Memory B cell (primary cell): Measurements from ENCODE around the gene PPP1R12B.
"Not testable (repeated sequence)": the region's sequence is repeated elsewhere in the genome, so short reads cannot be mapped to it uniquely, and the experiment has no call there.

ENCODE experiments used
- ATAC-seq: fragments of 150-1000 bp; cut with Tn5 transposase; 2 replicates; pipeline ENCODE4 v1.10.0; 2021; ENCODE audit warnings: low read depth, mild to moderate bottlenecking, moderate library complexity
- DNase-seq, 2 donors: peaks; one replicate each; pipeline ENCODE4 v3.0.0; 2022; ENCODE audit warnings: low spot score in 2 of 2
- H3K27ac Mint-ChIP-seq: one replicate; pipeline ENCODE4 v1.8.0; 2022; ENCODE audit warnings: mild to moderate bottlenecking, moderate library complexity, mixed read lengths
- H3K27me3 Mint-ChIP-seq: one replicate; pipeline ENCODE4 v1.8.0; 2022; ENCODE audit warnings: mixed read lengths
- H3K36me3 Mint-ChIP-seq: one replicate; pipeline ENCODE4 v1.8.0; 2022; ENCODE audit warnings: mild to moderate bottlenecking, mixed read lengths
- H3K4me1 Mint-ChIP-seq: one replicate; pipeline ENCODE4 v1.8.0; 2022; ENCODE audit warnings: mixed read lengths
- H3K4me3 Mint-ChIP-seq: one replicate; pipeline ENCODE4 v1.8.0; 2022; ENCODE audit warnings: mild to moderate bottlenecking, moderate library complexity, mixed read lengths
- H3K9me3 Mint-ChIP-seq: one replicate; pipeline ENCODE4 v1.8.0; 2022; ENCODE audit warnings: mixed read lengths

PPP1R12B gene

DNA sequence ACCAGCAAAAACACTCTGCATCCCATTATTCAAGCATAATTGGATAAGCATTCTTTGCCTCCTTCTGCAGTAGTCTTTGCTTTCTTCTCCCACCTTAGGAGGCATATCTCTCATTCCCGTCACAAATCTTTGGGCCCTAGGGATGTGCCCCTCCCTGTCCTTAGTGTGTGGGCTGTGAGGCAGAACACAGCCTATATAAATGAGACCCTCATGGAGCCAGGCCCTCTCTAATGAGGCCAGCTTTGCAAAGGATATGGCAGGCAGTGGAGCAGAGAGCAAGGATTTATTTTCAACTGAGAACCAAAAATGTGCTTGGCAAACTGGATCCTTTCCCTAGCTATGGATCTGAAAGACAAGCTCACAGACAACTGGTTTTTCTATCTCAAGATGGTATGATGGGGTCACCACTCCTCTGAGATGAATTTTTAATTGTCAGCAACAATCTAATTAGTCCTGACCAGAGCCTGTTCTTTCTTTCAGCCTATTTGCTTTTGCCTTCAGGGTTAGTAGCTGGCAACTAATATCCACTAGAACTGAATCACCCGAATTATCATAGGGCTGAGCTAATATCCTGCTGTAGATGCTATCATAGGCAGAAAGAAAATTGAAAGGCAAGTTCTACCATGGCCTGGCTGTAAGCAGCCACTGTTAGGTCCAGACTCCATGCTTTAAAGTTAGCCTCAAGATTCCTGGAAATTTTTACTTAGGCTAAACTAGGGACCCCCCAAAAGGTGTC is 227.6 kb downstream of the PPP1R12B start:
- no peaks in the 10 kb centered on the region for H3K27me3 Mint-ChIP-seq
- no peaks in the 10 kb centered on the region for H3K9me3 Mint-ChIP-seq
- H3K4me3 Mint-ChIP-seq, result no peak overlapping the region
- no peak overlapping the region for H3K27ac Mint-ChIP-seq
- no peak for ATAC-seq
- no peaks in the 10 kb centered on the region for H3K4me1 Mint-ChIP-seq
- peaks cover 25% of the 10 kb centered on the region for H3K36me3 Mint-ChIP-seq
- no peak for DNase-seq

GRCh38 chr1:202576816-202577215 is 228.3 kb downstream of the PPP1R12B start:
- ATAC-seq, result no peak
- Mint-ChIP-seq H3K27ac (no peak overlapping the region), H3K4me3 (no peak overlapping the region)

DNA sequence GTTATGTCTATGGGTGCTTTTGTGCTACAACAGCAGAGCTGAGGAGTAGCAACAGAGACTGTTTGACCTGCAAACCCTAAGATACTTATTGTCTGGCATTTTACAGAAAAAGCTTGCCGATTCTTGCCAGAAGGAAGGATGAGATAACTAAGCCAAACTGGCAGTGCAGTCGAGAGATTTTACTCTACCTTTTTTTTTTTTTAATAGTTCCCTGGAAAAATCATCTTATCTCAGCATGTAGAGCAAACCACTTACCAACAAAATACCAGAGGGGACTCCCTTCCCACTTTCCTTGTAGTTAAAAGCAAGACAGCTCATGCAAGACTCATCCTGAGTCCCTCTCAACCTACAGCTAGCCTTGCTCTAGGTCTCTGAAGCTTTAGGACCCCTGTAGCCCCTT is 228.9 kb downstream of the PPP1R12B start:
- no peaks in the 10 kb centered on the region for H3K9me3 Mint-ChIP-seq
- ATAC-seq (no peak), DNase-seq (no peak)
- no peak overlapping the region for H3K27ac Mint-ChIP-seq
- H3K4me1 Mint-ChIP-seq, result no peaks in the 10 kb centered on the region
- peaks cover 30% of the 10 kb centered on the region for H3K36me3 Mint-ChIP-seq
- no peaks in the 10 kb centered on the region for H3K27me3 Mint-ChIP-seq
- no peak overlapping the region for H3K4me3 Mint-ChIP-seq

More at GRCh38 chr1:202576816-202577215, 228.3 kb downstream of the PPP1R12B start:
- Mint-ChIP-seq H3K27me3 (no peaks in the 10 kb centered on the region), H3K4me1 (no peaks in the 10 kb centered on the region), H3K36me3 (peaks cover 26% of the 10 kb centered on the region), H3K9me3 (no peaks in the 10 kb centered on the region)
- no peak for DNase-seq

DNA sequence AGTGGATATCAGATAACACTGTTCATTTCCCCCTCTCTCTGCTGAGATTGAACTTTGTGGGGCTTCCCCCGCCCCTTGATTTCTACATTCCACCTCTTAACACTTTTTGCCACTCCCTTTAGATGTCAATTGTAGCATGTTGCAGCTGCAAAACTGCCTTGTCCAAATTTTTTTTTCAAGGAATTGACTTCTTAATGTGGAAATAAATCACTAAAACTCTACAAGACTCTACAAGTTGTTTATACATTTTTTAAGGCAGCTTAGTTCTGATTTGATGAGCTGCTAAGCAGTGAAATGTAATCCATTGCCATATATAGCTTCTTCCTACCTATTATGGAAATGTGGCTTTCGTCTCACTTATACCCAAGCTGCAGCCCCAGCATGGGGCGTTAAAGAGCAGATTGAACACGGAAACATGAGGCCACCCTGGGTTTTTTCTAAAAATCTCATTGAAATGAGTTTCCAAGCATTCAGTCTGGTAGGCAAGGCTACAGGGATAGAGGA is 229.6 kb downstream of the PPP1R12B start:
- H3K4me1 Mint-ChIP-seq, result no peaks in the 10 kb centered on the region
- H3K27ac Mint-ChIP-seq, result no peak overlapping the region
- H3K9me3 Mint-ChIP-seq, result no peaks in the 10 kb centered on the region
- DNase-seq (no peak), ATAC-seq (no peak)
- peaks cover 26% of the 10 kb centered on the region for H3K36me3 Mint-ChIP-seq
- H3K27me3 Mint-ChIP-seq, result no peaks in the 10 kb centered on the region
- H3K4me3 Mint-ChIP-seq, result no peak overlapping the region

DNA sequence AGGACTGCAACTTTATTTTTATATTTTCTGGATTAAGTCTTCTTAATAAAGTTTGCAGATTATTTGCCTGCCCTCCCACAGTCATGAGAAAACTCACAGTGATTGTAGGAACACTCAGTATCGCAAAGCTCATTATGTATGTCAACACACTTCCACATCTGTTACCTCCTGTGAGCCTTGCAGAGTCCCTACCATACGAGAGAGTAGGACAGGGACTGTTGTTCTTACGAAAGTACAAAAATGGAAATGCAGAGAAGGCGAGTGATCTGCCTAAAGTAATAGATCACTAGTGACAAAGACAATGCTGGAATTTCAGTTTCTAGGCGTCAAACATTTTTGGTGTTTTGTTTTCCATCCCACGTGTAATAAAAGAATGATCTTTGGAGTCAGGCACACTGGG is 230.1 kb downstream of the PPP1R12B start:
- Mint-ChIP-seq H3K4me1 (no peaks in the 10 kb centered on the region), H3K9me3 (no peaks in the 10 kb centered on the region), H3K36me3 (peaks cover 23% of the 10 kb centered on the region), H3K27me3 (no peaks in the 10 kb centered on the region), H3K27ac (no peak overlapping the region), H3K4me3 (no peak overlapping the region)
- no peak for ATAC-seq
- DNase-seq, result no peak

DNA sequence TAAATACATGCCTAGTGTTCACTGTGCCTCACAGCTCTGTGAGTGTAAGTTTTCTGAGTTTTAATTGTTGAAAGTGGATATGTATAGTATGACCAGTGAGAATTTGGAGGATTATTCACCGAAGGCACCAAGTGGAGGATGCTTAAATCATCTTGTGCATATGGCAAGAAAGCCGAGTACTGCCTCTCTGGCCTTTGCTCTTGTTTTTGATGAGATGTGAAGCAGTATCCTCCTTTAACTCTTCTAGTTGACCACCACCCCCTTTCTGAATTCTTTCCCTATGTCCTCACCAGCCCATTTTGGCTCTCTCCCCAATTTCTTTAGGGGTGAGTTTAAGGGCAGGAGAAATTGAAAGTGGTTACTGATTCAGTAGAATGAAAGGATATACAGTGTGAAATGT is 231.3 kb downstream of the PPP1R12B start:
- Mint-ChIP-seq H3K4me1 (no peaks in the 10 kb centered on the region), H3K4me3 (no peak overlapping the region), H3K27ac (no peak overlapping the region), H3K27me3 (no peaks in the 10 kb centered on the region), H3K36me3 (peaks cover 20% of the 10 kb centered on the region), H3K9me3 (no peaks in the 10 kb centered on the region)
- ATAC-seq (no peak), DNase-seq (no peak)

- ATAC-seq, result no peak
- DNase-seq, result no peak
- Mint-ChIP-seq H3K4me3 (no peak overlapping the region), H3K27ac (no peak overlapping the region), H3K9me3 (no peaks in the 10 kb centered on the region), H3K27me3 (no peaks in the 10 kb centered on the region), H3K4me1 (no peaks in the 10 kb centered on the region), H3K36me3 (peaks cover 16% of the 10 kb centered on the region)
Measured at GRCh38 chr1:202580619-202581018, 232.1 kb downstream of the PPP1R12B start.

- not testable (repeated sequence) for DNase-seq, H3K4me1 Mint-ChIP-seq, ATAC-seq, H3K27ac Mint-ChIP-seq, H3K9me3 Mint-ChIP-seq, H3K27me3 Mint-ChIP-seq, H3K4me3 Mint-ChIP-seq
- H3K36me3 Mint-ChIP-seq, result peaks cover 16% of the 10 kb centered on the region
Measured at GRCh38 chr1:202582350-202582749, 233.9 kb downstream of the PPP1R12B start.

- no peak for ATAC-seq
- H3K27me3 Mint-ChIP-seq, result no peaks in the 10 kb centered on the region
- no peak overlapping the region for H3K27ac Mint-ChIP-seq
- no peaks in the 10 kb centered on the region for H3K9me3 Mint-ChIP-seq
- no peak for DNase-seq
- H3K36me3 Mint-ChIP-seq, result peaks cover 15% of the 10 kb centered on the region
- no peak overlapping the region for H3K4me3 Mint-ChIP-seq
- H3K4me1 Mint-ChIP-seq, result peaks cover 8% of the 10 kb centered on the region
Measured at GRCh38 chr1:202584707-202585589, 236.4 kb downstream of the PPP1R12B start.

GRCh38 chr1:202585590-202585933 is 237.1 kb downstream of the PPP1R12B start:
- Mint-ChIP-seq H3K36me3 (peaks cover 10% of the 10 kb centered on the region), H3K27ac (no peak overlapping the region), H3K4me1 (peaks cover 8% of the 10 kb centered on the region), H3K9me3 (no peaks in the 10 kb centered on the region), H3K4me3 (no peak overlapping the region), H3K27me3 (no peaks in the 10 kb centered on the region)
- no peak for DNase-seq
- no peak for ATAC-seq

DNA sequence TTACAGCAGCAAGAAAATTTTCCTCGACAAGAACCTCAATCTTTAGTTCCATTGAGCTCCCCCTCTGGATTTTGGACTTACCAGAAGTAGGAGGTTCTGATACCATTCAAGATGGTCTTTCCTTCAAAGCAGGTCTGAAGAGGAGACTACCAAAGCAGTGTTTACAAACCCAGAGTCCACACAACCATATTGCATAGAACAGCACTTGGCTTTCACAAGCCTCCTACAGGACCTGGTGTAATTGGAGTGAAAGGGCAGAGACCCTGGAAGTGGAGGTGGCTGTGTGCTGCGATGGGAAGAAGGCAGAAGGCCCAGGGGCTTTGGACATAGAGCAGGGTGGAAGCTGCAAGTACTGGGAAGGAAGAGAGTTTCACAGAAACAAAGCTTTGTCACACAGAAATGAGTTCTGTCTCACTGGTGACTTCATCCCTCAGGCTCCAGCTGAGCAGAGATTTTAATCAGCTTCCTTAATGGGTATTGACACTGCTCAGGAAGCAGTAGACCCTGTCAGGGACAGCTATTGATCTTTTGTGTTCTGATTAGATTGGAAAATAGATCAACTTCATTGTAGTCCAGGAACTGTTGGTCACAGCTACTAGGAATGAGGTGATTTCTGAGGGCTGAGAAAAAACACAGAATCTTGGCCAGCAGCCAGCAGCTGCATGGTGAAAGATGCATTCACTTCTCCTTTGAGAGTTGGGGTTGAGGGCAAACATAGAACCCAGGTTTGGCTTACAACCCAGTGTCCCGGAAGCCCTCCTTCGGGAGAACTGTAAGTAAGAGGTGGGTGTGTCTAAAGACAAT is 237.7 kb downstream of the PPP1R12B start:
- peaks cover 8% of the 10 kb centered on the region for H3K4me1 Mint-ChIP-seq
- ATAC-seq (peak; percentile 72), DNase-seq (peak in 1 of 2 donors; percentile 21)
- peaks cover 4% of the 10 kb centered on the region for H3K36me3 Mint-ChIP-seq
- H3K9me3 Mint-ChIP-seq, result no peaks in the 10 kb centered on the region
- H3K4me3 Mint-ChIP-seq, result no peak overlapping the region
- H3K27me3 Mint-ChIP-seq, result no peaks in the 10 kb centered on the region
- H3K27ac Mint-ChIP-seq, result no peak overlapping the region

DNA sequence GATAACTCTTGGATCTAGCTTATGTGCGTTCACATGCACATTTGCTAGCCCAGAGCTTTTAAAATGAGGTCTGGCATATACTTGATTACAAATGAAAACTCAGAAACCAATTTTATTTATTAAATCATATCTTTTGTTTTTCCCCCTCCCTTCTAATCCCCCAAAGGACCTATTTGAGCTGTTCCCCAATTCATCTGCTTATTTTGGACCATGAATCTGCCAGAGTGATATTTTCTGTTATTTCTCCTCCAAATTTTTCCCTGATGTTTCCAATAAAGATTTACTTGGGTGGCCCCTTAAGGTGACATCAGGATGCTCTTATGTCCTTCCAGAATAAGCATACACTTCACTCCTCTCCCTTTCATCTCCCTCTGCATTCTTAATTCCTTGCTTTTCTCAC is 238.4 kb downstream of the PPP1R12B start:
- Mint-ChIP-seq H3K9me3 (no peaks in the 10 kb centered on the region), H3K4me1 (peaks cover 8% of the 10 kb centered on the region), H3K36me3 (peaks cover 7% of the 10 kb centered on the region), H3K4me3 (no peak overlapping the region), H3K27ac (no peak overlapping the region), H3K27me3 (no peaks in the 10 kb centered on the region)
- ATAC-seq (no peak), DNase-seq (no peak)

DNA sequence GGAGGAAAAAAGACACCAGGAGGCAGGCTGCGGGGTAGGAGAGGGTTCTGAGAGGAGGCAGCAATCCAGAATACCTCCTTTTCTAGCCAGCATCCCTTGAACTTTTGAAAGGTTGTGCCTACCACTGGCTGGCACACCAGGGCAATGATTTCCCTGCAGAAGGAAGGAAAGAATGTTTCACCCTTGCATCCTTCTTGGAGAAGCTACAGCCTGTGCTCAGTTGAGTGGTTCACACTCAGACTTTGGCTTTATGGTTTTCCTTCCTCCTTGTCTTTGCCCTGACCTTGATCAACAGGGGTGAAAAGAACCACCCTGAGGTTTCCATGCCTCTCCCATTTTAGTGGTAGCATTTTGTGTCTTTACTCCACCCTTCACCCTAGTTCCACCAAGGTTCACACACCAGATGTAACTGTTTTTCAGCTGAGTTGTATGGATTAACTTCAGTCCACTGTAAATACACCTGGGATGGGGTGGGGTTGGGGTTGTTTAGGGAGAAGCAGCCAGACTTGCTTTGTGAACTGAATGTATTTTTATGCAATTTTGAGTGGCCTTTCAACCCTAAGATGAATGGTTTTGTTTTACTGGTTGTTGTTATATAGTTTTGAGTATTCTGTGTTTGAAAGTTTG is 239.5 kb downstream of the PPP1R12B start:
- H3K9me3 Mint-ChIP-seq, result no peaks in the 10 kb centered on the region
- H3K4me1 Mint-ChIP-seq, result peaks cover 8% of the 10 kb centered on the region
- peaks cover 3% of the 10 kb centered on the region for H3K36me3 Mint-ChIP-seq
- ATAC-seq, result no peak
- no peak for DNase-seq
- no peak overlapping the region for H3K27ac Mint-ChIP-seq
- no peaks in the 10 kb centered on the region for H3K27me3 Mint-ChIP-seq
- no peak overlapping the region for H3K4me3 Mint-ChIP-seq
